Upper lobe of left lung (tissue), 6 donors: ENCODE data around the gene PAMR1. TPM values are rescaled to one million over a fixed set of nuclear protein-coding genes. Genes with fewer than 3 reads are reported as not detected.

Experiments used
- ATAC-seq, 2 donors: fragments of 200-7000 bp; cut with Tn5 transposase; one replicate each; pipeline ENCODE4 v1.9.1; 2022; ENCODE audit warnings: mild to moderate bottlenecking in 2 of 2, moderate library complexity in 2 of 2; ENCODE audit not compliant: low FRiP score in 2 of 2
- DNase-seq, 2 donors: peaks; one replicate each; pipeline ENCODE4 v3.0.0-alpha.2; 2019 to 2020
- H3K27ac ChIP-seq, 4 donors: fragments of 200-600 bp; sonication (generic); one replicate each; pipeline ENCODE4 v1.5.1; 2016 to 2019
- H3K27me3 ChIP-seq, 4 donors: fragments of 200-600 bp; sonication (generic); one replicate each; pipeline ENCODE4 v1.5.1; 2017 to 2019
- H3K36me3 ChIP-seq, 4 donors: fragments of 200-600 bp; sonication (generic); one replicate each; pipeline ENCODE4 v1.5.1; 2016 to 2019
- H3K4me1 ChIP-seq, 4 donors: fragments of 200-600 bp; sonication (generic); one replicate each; pipeline ENCODE4 v1.5.1; 2018 to 2019
- H3K4me3 ChIP-seq, 4 donors: fragments of 200-600 bp; sonication (generic); one replicate each; pipeline ENCODE4 v1.5.1; 2017 to 2019; ENCODE audit warnings: mild to moderate bottlenecking in 2 of 4, moderate library complexity in 1 of 4
- H3K9me3 ChIP-seq, 4 donors: fragments of 200-600 bp; sonication (generic); one replicate each; pipeline ENCODE4 v1.5.1; 2018 to 2019
- CTCF ChIP-seq, 6 experiments: fragments of 450-650 bp in 4 of 6; fragments of 200-600 bp in 2 of 6; sonication (generic) in 2 of 6; IDR thresholded peaks; one replicate each; pipeline ENCODE4 v1.5.1; 2016 to 2019; ENCODE audit warnings: antibody characterized with exemption in 6 of 6
- EP300 ChIP-seq, 4 donors: sonication (generic); formaldehyde crosslinking; IDR thresholded peaks; one replicate each; pipeline ENCODE4 v1.5.1; 2017; ENCODE audit warnings: antibody characterized with exemption in 4 of 4, control low read depth in 2 of 4
- POLR2A ChIP-seq, 4 donors: fragments of 450-650 bp; IDR thresholded peaks; one replicate each; pipeline ENCODE4 v1.5.1; 2016 to 2017; ENCODE audit warnings: antibody characterized with exemption in 4 of 4, mild to moderate bottlenecking in 2 of 4
- POLR2AphosphoS5 ChIP-seq, 2 donors: sonication (generic); formaldehyde crosslinking; IDR thresholded peaks; one replicate each; pipeline ENCODE4 v1.5.1; 2017; ENCODE audit warnings: antibody characterized with exemption in 2 of 2
- WGBS, 2 donors: methylation state at CpG; one replicate each; pipeline ENCODE4 v1.1.5; 2017 to 2018; 5-methylcytosine and 5-hydroxymethylcytosine counted together
- total RNA-seq, 6 donors: library from RNA; depleted of rRNA in 4 of 6; stranded (reverse); fragments of >200 nt in 4 of 6; gene quantifications; one replicate each; pipeline versions ENCODE4 v1.1.0 to v1.2.1, GENCODE V29; 2016 to 2021
- donor health status: DM: no; HTN: no; CAD: no; lungs with moderate emphysema.
- donor health status: DM: no; HTN: yes; CAD: no; lungs with severe emphysema.

The PAMR1 gene
- total RNA-seq, 6 donors from 2014 or later = 0.30 to 7.2 (median 4.3) TPM; not detected in 1

GRCh38 chr11:35402751-35403660, 122.4 kb downstream of the PAMR1 start:
- WGBS, 2 donors = 63 to 76% methylated on average over 9 of the region's 9 CpGs
- Histone ChIP-seq H3K9me3 (no peaks in the 10 kb centered on the region), H3K27me3 (no peaks in the 10 kb centered on the region), H3K4me1 (peaks cover 0 to 13% (median 6%) of the 10 kb centered on the region in 4 donors), H3K4me3 (no peak overlapping the region), H3K27ac (no peak overlapping the region), H3K36me3 (no peaks in the 10 kb centered on the region)
- no peak for ATAC-seq
- DNase-seq = no peak
- no peak for TF ChIP-seq POLR2A (IDR thresholded peaks at IDR 0.05)
- no peak for TF ChIP-seq POLR2AphosphoS5 (IDR thresholded peaks at IDR 0.05)
- no peak for TF ChIP-seq EP300 (IDR thresholded peaks at IDR 0.05)
- no peak for TF ChIP-seq CTCF (IDR thresholded peaks at IDR 0.05)

GRCh38 chr11:35398881-35399280, 126.5 kb downstream of the PAMR1 start:
- H3K4me3 ChIP-seq = no peak overlapping the region
- no peaks in the 10 kb centered on the region for H3K27me3 ChIP-seq
- DNase-seq (no peak), ATAC-seq (no peak)
- no peaks in the 10 kb centered on the region for H3K9me3 ChIP-seq
- TF ChIP-seq POLR2AphosphoS5 (IDR thresholded peaks at IDR 0.05) = no peak
- H3K36me3 ChIP-seq = no peaks in the 10 kb centered on the region
- H3K27ac ChIP-seq = no peak overlapping the region
- WGBS, 2 donors = 35 to 38% methylated on average over 1 of the region's 1 CpG
- H3K4me1 ChIP-seq = peaks cover 0 to 5% (median 2%) of the 10 kb centered on the region in 4 donors

GRCh38 chr11:35394941-35395340, 130.5 kb downstream of the PAMR1 start:
- Histone ChIP-seq H3K4me3 (no peak overlapping the region), H3K9me3 (no peaks in the 10 kb centered on the region), H3K27me3 (no peaks in the 10 kb centered on the region), H3K4me1 (peaks cover 10 to 18% (median 13%) of the 10 kb centered on the region in 4 donors), H3K36me3 (no peaks in the 10 kb centered on the region), H3K27ac (no peak overlapping the region)
- WGBS, 2 donors = 82 to 88% methylated on average over 5 of the region's 5 CpGs
- ATAC-seq (peak in 1 of 2 donors; percentile 44), DNase-seq (no peak)
- TF ChIP-seq CTCF (IDR thresholded peaks at IDR 0.05) (no peak), POLR2AphosphoS5 (IDR thresholded peaks at IDR 0.05) (no peak), EP300 (IDR thresholded peaks at IDR 0.05) (no peak), POLR2A (IDR thresholded peaks at IDR 0.05) (no peak)

- no peak for DNase-seq
- no peak for TF ChIP-seq CTCF (IDR thresholded peaks at IDR 0.05)
- no peak for TF ChIP-seq POLR2AphosphoS5 (IDR thresholded peaks at IDR 0.05)
- TF ChIP-seq POLR2A (IDR thresholded peaks at IDR 0.05) = no peak
- no peak for TF ChIP-seq EP300 (IDR thresholded peaks at IDR 0.05)
- no peak overlapping the region for H3K4me3 ChIP-seq
- no peaks in the 10 kb centered on the region for H3K9me3 ChIP-seq
- H3K27me3 ChIP-seq = no peaks in the 10 kb centered on the region
- peaks cover 10 to 20% (median 15%) of the 10 kb centered on the region in 4 donors for H3K4me1 ChIP-seq
- H3K27ac ChIP-seq = no peak overlapping the region
- no peak for ATAC-seq
- no peaks in the 10 kb centered on the region for H3K36me3 ChIP-seq
- WGBS, 2 donors = 69 to 81% methylated on average over 3 to 4 of the region's 4 CpGs
Observed at GRCh38 chr11:35393098-35393497, 132.3 kb downstream of the PAMR1 start.

GRCh38 chr11:35391922-35392688, 133.3 kb downstream of the PAMR1 start:
- peak; percentile 87 to 91 for ATAC-seq
- 14 to 15% methylated on average over 13 of the region's 13 CpGs for WGBS, 2 donors
- peak overlapping the region in 3 of 4 donors; percentile 36 to 57 (median 44) for H3K27ac ChIP-seq

More at GRCh38 chr11:35391922-35392688, 133.3 kb downstream of the PAMR1 start:
- peak; percentile 70 to 89 (median 85) for TF ChIP-seq CTCF (IDR thresholded peaks at IDR 0.05)
- TF ChIP-seq POLR2AphosphoS5 (IDR thresholded peaks at IDR 0.05) = no peak
- Histone ChIP-seq H3K27me3 (no peaks in the 10 kb centered on the region), H3K4me3 (peak overlapping the region in 3 of 4 donors; percentile 0 to 33 (median 29)), H3K4me1 (peaks cover 10 to 20% (median 15%) of the 10 kb centered on the region in 4 donors), H3K9me3 (no peaks in the 10 kb centered on the region), H3K36me3 (no peaks in the 10 kb centered on the region)
- peak; percentile 84 to 88 for DNase-seq
